NCI-H2107 treated with DMSO at 0.1 percent for 48 hours (cell line): ENCODE measurements around the gene GATAD2B.

Source experiments
- DNase-seq: peaks from one replicate; lab custom pipeline; 2025; ENCODE audit not compliant: unreplicated experiment; lab: John Stamatoyannopoulos, UW

GATAD2B gene

DNA sequence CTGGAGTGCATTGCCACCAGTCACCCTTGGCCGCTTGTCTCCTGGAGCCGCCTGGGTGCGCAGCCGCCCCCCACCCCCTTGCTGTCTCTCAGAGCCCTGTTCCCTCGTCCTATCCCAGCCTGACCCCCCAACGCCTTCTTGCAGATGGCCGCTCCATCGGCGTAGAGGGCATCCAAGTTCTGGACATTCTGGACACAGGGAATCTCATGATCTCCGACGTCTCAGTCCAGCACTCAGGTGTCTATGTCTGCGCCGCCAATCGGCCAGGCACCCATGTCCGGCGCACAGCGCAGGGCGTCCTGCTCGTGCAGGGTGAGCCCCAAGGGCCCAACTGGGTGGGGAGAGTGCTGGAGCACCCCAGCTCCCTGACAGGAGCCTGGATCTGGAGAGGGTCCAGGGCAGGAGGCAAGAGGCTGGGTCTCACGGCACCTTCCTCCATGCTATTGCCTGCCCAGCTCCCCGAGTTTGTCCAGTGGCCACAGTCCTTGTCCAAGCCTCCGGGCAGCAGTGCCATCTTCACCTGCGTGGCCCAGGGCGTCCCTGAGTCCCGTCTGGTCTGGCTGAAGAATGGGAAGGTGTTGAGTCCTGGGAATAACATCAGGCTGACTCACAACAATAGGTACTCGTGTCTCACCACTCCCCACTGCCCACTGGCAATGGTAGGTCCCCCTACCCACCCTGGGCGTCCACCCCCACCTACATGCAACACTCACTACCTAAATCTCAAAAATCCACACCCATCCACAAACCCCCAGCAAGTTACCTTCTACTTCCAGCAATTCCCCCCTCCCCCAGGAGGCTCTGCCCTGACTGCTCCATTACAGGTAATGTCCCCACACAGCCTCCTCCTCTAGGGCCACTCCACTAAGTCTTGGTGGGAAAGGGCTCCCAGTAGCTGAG lies 123.0 kb downstream of the GATAD2B start:
- no peak for DNase-seq

DNA sequence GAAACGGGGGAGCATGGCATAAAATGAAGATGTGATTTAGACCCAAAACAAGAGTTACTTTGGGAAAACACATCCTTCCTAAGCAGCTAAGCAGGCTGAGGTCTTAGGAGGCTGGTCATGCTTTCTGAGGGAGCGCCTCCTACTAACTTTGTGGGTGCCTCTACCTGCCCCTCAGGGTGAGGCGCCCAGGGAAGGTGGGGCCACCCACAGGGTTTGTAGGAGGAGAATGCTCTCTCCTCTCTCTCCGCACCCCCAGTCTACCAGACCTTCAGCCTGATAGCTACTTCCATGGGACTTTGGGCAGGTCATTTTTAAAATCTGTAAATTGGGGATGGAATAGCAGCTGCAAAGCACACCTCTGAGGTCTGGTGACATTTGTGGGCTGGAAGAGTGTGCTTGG lies 123.8 kb downstream of the GATAD2B start:
- no peak for DNase-seq

DNA sequence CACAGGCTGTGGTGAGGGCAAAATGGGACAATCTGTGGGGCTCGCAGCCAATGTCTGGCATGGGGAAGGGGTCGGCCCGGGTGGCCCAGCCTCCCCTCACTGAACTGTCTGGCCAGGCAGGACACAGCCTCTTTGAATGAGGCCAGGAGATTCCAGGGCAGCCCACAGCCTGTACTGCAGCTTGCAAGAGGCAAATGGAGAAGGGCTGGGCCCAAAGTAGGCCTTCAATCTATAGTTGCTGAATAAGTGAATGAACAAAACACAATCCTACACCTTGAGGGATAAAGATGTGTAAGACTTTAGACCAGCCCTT lies 124.3 kb downstream of the GATAD2B start:
- no peak for DNase-seq

DNA sequence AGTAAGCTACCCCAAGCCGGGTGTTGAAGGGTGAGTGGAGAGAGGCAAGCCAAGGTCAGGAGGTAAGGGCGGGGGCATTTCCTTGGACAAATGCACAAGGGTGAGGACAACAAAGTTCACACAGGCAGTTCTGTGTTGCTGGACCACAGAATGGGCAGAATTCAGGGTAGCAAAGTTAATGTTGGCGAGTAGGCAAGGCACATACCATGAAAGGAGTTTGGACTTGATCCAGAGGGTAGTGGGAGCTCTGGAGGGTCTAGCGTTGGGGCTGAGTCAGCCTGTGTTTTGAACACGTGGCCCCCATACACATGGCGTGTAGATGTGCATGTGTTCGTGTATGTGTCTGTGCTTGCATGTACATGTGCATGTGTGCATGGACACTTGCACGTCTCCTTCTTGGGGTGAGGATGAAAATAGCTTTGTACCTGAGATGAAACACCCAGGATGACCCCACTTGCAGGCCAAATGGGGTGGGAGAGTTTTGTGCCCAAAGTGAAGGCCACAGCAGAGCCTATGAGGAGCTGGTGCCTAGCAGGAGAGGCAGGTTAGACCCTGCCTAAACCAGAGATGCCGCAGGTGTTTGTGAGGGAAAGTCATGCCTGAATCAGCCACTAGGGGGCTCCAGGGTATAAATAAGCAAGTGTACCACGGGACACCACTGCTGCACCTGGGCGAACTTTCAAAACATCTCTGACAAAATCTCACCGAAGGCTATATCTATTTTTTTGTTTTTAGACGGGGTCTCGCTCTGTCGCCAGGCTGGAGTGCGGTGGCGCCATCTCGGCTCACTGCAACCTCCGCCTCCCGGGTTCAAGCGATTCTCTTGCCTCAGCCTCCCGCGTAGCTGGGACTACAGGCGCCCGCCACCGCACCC lies 125.7 kb downstream of the GATAD2B start:
- peak; percentile 74 for DNase-seq

DNA sequence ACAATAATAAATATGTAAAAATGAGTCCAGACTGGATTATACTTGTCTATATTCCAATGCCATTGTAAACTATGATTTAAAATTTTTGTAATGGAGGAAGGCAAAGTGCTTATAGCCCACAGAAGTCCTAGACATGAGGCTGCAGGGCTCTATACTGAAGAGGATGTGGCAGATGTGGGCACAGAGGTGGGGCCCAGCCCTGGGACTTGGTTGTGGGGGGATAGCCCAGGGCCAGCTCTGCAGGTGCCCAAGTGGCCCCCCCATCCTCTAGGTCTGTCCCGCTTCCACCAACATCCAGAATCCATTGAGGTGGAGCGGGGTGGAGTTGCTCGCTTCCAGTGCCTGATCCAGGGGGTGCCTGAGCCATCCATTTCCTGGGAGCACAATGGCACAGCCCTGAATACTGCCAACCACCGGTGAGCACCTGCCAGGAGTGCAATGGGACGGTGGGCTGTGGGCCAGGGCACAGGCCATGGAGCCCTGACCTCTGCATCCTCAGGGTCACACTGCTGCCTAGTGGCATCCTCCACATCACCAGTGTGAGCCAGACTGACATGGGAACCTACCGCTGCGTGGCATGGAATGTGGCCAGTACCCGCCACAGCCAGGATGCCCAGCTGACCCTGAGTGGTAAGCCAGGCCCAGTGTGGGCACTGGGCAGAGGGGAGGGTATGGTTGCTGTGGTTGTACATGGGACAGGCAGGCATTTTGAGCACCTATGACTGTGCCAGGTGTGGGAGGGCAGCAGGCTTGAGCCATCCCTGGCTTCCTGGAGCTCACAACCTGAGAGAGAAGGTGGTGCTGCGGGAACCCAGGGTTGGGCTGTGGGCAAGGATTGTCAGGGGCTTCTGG lies 126.6 kb downstream of the GATAD2B start:
- no peak for DNase-seq

DNA sequence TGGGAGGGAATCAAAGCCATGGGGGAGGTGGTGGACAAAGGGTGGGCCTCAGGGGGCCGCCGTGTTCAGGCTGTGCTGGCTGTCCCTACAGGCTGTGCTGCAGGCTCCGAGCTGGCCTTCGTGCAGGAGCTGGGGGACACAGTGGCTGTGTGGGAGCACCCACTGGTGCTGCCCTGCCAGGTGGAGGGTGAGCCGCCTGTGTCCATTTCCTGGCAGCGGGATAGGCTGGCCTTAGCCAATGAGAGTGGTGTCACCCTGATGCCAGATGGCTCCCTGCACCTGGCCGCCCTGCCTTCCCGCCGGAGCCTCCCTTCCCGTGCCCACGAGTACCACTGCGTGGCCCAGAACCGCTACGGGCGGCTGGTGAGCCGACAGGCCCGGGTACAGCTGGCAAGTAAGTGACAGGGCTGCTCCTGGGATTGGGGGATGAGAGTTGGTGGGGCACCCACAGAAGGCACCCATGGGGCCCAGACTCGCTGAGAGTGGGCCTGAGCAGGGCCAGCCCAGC lies 127.4 kb downstream of the GATAD2B start:
- no peak for DNase-seq

DNA sequence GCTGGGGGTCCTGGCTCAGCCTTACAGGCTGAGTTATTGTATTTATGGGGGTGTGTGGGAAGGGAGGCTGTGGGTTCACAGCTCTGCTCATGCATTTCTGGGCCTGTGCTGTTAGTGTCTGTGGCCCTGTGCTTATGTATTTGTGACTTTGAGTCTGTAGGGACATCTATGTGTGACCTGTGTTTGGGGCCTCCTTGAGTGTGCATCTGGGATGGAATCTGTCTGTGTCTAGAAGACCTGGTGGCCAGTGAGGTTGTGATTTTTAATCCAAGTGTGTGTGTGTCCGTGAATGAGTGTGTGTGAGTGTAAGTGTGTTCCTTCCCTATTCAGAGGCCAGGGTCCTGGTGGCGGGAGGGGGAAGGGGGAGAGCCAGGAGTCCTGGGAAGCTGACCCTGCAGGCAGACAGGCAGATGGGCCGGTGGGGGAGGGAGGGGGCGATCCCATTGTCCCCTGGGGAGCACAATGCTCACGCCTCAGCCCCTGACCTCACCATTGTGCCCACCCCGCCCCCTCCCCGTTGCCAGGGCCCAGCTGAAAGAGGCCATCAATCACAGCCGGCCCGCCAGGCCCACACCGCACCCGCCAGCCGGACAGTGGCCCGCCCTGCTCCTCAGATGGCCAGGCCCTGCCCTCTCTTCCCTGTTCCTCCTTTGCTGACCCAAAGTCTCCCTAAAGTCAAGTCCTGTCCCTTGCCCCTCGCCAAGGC lies 128.0 kb downstream of the GATAD2B start:
- DNase-seq: no peak

DNA sequence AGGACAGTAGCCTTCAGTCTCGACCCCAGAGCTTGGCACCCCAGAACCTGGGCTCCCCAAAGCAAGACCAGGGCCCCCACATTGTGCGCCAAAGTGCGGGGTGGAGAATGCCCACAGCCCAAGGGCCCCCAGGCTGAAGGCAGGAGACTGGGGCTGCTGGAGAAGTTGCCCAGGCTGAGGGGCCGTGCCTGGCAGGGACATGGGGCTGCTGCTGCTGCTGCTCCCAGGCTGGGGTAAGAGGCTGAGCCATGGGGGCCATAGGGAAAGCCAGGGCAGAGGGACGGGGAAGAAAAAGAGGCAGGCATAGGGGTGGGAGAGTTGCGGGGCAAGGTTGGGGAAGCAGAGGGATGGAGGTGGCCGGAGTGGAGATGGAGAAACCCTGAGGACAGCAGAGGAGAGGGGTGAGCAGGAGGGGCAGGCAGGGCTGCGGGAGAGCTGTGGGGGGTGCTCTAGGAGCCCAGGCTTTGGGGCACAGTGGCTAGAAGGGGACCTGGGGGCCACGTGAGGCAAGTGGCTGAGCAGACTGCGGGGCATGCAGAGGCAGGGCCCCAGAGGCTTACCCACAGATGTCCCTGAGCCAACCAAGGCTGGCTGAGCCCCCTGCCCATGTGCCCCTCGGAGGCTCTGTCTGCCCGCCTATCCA lies 128.7 kb downstream of the GATAD2B start:
- no peak for DNase-seq

DNA sequence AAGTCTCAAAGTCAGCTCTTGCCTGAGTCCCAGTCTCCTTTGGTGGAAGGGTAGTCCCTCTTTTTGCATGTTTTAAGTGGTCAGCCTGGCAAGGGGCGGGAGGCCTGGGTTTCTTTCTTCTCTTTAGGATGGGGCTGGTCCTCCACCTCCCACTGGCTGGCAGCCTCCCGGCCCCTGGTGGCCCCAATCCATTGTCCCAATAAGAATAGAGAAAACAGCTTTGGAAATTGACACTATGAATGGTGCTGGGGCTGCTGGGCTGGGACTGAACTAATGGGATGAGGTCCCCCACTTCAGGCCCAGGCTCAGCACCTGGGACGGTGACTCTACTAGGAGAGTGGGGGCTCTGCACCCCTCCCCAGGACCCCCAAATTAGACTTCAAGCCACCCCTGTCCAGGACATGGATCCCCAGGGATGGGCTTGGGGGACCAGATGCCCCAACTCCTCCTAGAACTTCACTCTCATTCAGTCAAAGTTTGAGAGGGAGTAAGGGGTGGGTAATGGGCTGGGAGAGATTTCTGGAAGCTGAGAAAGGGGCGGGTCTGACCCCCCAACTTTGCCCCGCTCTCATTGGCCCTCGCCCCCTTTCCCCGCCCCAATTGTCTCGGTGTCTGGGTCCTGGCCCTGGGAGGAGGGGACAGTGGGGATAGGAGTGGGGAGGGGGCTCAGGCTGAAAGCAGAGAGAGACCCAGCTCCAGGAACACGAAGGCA lies 129.4 kb downstream of the GATAD2B start:
- no peak for DNase-seq

DNA sequence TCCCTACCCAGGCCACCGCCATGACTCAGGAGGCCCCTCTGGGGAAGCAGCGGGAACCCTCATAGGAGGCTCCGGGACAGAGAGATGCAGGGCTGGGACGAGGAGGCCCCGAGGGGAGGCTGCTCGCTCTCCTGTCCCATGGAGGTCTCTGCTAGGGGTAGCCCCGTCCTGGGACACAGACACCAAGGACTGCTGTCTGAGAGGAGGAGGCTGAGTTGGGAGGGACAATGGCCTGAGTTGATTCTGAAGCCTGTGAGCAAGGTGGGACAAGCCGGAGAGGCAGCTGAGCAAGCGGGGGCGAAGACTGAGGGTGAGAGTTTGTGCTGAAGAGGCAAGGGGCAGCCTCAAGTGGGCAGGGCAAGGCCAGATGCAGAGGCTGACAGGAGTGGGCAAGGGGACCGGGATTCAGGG lies 130.1 kb downstream of the GATAD2B start:
- no peak for DNase-seq

DNA sequence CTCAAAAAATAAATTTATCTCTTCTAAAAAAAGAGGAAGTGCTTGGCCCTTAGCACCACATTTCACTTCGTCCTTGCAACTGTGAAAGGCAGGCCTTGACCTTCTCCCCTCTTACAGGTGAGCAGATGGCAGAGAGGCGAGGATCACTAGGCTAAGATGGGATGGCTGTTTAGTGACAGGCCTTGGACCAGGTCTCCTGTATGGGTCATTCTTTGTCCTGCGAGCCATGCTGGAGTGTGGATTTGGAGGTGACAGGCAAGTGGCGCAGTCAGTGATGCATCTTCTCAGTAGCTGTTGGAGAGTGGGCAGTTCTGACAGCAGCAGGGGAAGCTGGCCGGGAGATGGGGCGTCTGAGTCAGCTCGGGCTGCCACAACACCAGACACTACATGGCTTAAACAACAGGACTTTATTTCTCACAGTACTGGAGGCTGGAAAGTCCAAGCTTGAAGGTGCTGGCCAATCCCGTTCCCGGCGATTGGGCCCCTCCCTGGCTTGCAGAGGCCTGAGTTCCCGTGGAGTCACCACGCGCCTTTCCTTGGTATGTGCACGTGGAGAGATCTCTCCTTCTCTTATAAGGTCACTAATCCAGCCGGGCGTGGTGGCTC lies 131.0 kb downstream of the GATAD2B start:
- no peak for DNase-seq

DNA sequence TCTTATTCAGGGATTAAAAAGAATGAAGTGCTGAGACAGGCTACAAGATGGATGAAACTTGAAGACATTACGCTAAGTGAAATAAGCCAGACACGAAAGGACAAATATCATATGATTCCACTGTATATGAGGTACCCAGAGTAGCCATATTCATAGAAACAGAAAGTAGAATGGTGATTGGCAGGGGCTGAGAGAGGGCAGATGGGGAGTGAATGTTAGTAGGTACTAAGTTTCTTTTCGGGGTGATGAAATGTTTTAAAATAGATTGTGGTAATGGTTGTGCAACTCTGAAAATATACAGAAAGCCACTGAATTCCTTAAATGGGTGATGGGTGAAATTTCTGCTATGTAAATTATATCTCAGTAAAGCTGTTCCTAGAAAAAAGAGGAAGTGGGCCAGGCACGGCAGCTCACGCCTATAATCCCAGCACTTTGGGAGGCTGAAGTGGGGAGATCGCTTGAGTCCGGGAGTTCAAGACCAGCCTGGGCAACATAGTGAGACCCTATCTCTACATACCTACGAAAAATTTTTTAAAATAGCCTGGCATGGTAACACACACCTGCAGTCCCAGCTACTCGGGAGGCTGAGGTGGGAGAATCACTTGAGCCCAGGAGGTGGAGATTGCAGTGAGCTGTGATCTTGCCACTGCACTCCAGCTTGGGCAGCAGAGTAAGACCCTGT lies 131.7 kb downstream of the GATAD2B start:
- no peak for DNase-seq

DNA sequence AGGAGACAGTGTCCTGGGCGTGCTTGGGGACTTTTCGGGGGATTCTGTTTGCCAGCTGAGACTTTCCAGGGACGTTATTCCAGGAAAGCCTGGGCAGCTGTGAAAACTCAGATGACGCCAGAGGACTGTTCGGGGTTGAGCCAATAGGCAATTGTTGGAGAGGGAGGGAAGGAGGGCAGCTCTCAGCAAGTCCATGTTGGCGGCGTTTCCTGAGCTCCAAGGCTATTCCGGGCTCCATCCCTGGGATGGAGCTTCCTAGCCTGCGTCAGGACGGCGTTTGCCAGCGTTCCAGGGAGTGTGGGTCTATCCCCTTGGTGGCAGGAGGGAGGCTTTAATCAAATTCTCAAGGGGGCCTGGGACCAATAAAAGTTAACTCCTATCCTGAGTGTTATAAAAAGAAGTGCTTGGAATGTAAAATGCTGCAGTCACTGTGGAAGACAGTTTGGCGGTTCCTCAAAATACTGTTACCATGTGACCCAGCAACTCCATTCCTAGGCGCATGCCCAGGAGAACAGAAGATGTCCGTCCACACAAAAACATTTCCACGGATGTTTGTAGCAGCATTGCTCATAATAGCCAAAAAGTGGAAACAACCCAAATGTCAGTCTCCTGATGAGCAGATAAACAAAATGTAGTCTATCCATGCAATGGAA lies 132.3 kb downstream of the GATAD2B start:
- no peak for DNase-seq

DNA sequence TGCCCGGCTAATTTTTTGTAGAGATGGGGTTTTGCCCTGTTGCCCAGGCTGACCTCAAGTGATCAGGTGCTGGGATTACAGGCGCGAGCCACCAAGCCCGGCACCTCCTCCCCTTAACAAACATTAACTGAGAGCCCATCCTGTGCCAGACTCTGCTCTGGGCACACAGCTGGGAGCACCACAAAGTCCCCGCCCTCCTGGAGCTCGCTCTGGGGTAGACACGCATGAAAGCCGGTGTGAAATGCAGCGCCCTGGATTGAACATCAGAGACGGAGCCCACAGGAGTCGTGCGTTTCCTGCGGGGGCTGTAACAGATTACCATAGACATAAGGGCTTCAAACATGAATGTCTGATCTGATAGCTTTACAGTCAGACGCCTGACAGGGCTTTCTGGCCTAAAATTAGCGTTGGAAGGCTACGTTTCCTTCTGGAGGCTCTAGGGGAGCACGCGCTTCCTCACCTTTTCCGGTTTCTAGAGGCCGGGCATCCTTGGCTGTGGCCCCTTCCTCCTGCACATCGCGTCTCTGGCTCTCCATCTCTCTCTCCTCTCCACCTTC lies 133.2 kb downstream of the GATAD2B start:
- no peak for DNase-seq

DNA sequence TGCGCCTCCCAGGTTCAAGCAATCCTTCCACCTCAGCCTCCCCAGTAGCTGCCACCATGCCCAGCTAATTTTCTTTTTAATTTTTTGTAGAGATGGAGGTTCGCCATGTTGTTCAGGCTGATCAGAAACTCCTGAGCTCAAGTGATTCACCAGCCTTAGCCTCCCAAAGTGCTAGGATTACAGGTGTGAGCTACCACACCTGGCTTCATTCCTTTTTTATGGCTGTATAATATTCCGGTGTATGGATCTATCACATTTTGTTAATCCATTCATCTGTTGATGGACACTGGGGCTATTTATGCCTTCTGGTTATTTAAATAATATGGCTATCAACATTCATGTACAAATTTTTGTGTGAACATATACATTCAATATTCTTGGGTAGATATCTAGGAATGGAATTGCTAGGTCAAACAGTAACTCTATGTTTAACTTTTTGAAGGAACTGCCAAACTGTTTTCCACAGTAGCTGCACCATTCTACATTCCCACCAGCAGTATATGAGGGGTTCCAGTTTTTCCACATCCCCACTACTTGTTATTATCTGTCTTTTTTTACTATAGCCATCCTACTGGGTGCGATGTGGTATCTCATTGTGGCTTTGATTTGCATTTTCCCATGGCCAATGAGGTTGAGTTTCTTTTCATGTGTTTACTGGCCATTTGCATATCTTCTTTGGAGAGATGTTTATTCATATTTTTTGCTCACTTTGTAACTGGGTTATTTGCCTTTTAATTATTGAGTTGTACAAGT lies 136.6 kb downstream of the GATAD2B start:
- no peak for DNase-seq

DNA sequence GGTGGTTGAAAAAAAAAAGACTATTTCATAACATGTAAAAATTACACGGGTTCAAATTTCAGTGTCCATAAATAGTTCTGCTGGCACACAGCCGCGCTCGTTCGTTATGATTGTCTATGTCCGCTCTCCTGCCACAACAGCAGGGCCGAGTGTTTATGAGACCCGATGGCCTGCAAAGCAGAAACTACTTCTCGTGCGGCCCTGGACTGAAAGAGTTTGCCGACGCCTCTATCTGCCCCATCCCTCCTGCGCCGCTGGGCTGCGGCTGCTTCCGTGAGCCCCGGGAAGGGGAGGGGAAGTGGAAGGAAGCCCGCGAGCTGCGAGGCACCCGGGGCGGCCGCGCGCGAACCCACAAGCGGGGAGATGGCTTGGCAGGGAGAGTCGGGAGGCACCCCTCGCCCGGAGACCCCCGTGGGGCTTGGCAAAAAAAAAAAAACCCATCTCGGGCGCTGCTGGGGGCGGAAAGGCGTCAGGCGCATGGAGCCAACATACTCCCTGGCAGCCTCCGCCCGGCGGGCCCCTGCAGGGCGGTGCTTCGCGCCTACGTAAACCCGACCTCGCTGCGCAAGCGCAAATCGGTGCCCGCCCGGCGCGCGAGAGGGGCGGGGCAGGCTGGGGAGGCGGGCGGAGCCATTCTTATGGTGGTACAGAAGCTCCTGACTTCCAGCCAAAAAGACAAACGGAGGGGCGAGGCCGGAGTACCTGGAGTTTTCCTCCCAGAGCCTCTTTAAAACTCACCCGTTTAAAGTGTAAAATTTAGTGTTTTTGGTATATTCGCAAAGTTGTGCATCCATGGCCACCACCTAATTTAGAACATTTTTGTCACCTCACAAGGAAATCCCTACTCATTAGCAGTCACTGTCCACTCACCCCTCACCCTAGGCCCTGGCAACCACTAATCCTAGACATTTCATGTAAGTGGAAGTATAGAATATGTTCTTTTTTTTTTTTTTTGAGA lies 139.3 kb downstream of the GATAD2B start:
- DNase-seq: peak; percentile 84
